ENCODE measurements around the gene PDE7B.

DNA sequence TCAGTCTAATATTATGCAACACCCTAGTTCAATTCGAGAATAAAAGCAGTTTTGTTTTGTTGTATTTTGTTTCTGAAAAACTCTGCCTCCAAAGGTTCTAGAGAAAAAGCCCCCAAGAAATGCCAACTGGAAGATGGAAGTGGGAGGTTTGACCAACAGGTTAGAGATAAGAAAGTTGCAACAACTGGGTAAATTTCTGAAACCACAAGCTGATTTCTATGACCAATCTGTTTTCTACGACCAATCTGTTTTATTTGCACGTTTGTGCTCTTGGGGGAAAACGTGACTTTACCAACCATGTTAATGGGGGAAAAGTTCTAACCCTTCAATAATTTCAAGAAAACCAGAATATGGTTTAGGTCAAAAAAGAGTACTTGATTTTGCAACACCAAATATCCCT lies 173.2 kb downstream of the PDE7B start:
- TF ChIP-seq, protein P1, sequence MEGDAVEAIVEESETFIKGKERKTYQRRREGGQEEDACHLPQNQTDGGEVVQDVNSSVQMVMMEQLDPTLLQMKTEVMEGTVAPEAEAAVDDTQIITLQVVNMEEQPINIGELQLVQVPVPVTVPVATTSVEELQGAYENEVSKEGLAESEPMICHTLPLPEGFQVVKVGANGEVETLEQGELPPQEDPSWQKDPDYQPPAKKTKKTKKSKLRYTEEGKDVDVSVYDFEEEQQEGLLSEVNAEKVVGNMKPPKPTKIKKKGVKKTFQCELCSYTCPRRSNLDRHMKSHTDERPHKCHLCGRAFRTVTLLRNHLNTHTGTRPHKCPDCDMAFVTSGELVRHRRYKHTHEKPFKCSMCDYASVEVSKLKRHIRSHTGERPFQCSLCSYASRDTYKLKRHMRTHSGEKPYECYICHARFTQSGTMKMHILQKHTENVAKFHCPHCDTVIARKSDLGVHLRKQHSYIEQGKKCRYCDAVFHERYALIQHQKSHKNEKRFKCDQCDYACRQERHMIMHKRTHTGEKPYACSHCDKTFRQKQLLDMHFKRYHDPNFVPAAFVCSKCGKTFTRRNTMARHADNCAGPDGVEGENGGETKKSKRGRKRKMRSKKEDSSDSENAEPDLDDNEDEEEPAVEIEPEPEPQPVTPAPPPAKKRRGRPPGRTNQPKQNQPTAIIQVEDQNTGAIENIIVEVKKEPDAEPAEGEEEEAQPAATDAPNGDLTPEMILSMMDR (conservative IDR thresholded peaks at IDR 0.05; ENCODE audit: low read depth, low read length), result no peak
- no peak for TF ChIP-seq EZH2 (IDR thresholded peaks at IDR 0.05; ENCODE audit: low read length, unreplicated experiment)
- no peak for TF ChIP-seq EZH2phosphoT487 (IDR thresholded peaks at IDR 0.05; ENCODE audit: borderline replicate concordance, low read length)
